HG02870 (cell line): Measurements from ENCODE around the gene LPAR6.

Experiments used
- ATAC-seq: cut with Tn5 transposase; IDR thresholded peaks from one replicate; pipeline ENCODE4 v1.9.1; 2021; ENCODE audit warnings: mild to moderate bottlenecking, moderate library complexity; ENCODE audit not compliant: unreplicated experiment

The LPAR6 gene

GRCh38 chr13:48415516-48415915 is 2.6 kb upstream of the LPAR6 start:
- no peak for ATAC-seq

- no peak for ATAC-seq
Measured at GRCh38 chr13:48414501-48414900, 1.6 kb upstream of the LPAR6 start.

- no peak for ATAC-seq
Measured at GRCh38 chr13:48411841-48412531, 927 bp downstream of the LPAR6 start.

- ATAC-seq, result no peak
Measured at GRCh38 chr13:48411147-48411794, 1.6 kb downstream of the LPAR6 start.

GRCh38 chr13:48410199-48410598 is 2.7 kb downstream of the LPAR6 start:
- no peak for ATAC-seq

GRCh38 chr13:48405875-48406274 is 7.0 kb downstream of the LPAR6 start:
- no peak for ATAC-seq

- ATAC-seq, result no peak
Measured at GRCh38 chr13:48404952-48405351, 8.0 kb downstream of the LPAR6 start.

- no peak for ATAC-seq
Measured at GRCh38 chr13:48403913-48404312, 9.0 kb downstream of the LPAR6 start.

- ATAC-seq, result peak; percentile 54
Measured at GRCh38 chr13:48403151-48403631, 9.7 kb downstream of the LPAR6 start.

GRCh38 chr13:48402325-48402932 is 10.5 kb downstream of the LPAR6 start:
- ATAC-seq, result peak; percentile 49

GRCh38 chr13:48401480-48401879 is 11.4 kb downstream of the LPAR6 start:
- ATAC-seq, result no peak

GRCh38 chr13:48400850-48401291 is 12.0 kb downstream of the LPAR6 start:
- peak; percentile 50 for ATAC-seq

- no peak for ATAC-seq
Measured at GRCh38 chr13:48400090-48400694, 12.7 kb downstream of the LPAR6 start.

- ATAC-seq, result no peak
Measured at GRCh38 chr13:48398450-48399095, 14.3 kb downstream of the LPAR6 start.

GRCh38 chr13:48397744-48398143 is 15.2 kb downstream of the LPAR6 start:
- no peak for ATAC-seq

GRCh38 chr13:48393698-48394085 is 19.2 kb downstream of the LPAR6 start:
- no peak for ATAC-seq

- ATAC-seq, result no peak
Measured at GRCh38 chr13:48393030-48393697, 19.7 kb downstream of the LPAR6 start.

- ATAC-seq, result no peak
Measured at GRCh38 chr13:48391257-48391656, 21.7 kb downstream of the LPAR6 start.

GRCh38 chr13:48386816-48387215 is 26.1 kb downstream of the LPAR6 start:
- ATAC-seq, result no peak

- ATAC-seq, result no peak
Measured at GRCh38 chr13:48383384-48383783, 29.5 kb downstream of the LPAR6 start.

GRCh38 chr13:48380581-48380980 is 32.3 kb downstream of the LPAR6 start:
- ATAC-seq, result no peak
